Measurements from ENCODE around the gene GBA2.

DNA sequence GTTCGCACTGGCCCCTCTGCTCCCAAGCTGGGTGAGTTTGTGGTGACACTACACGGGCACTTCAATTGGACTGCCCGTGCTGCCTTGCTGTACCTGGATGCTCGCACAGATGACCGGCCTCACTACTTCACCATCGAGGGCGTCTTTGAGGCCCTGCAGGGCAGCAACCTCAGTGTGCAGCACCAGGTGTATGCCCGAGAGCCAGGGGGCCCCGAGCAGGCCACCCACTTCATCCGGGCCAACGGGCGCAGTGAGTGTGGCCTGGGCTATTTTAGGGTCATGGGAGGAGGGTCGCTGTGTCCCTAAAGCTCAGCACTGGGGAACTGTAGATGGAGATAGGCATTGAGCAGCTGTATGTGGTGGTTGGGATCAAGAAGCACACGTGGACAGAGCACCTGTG lies 43.8 kb upstream of the GBA2 start:
- TF ChIP-seq, protein P1, sequence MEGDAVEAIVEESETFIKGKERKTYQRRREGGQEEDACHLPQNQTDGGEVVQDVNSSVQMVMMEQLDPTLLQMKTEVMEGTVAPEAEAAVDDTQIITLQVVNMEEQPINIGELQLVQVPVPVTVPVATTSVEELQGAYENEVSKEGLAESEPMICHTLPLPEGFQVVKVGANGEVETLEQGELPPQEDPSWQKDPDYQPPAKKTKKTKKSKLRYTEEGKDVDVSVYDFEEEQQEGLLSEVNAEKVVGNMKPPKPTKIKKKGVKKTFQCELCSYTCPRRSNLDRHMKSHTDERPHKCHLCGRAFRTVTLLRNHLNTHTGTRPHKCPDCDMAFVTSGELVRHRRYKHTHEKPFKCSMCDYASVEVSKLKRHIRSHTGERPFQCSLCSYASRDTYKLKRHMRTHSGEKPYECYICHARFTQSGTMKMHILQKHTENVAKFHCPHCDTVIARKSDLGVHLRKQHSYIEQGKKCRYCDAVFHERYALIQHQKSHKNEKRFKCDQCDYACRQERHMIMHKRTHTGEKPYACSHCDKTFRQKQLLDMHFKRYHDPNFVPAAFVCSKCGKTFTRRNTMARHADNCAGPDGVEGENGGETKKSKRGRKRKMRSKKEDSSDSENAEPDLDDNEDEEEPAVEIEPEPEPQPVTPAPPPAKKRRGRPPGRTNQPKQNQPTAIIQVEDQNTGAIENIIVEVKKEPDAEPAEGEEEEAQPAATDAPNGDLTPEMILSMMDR (conservative IDR thresholded peaks at IDR 0.05 in 1 of 2, IDR thresholded peaks at IDR 0.05 in 1 of 2; ENCODE audit: extremely low read depth in 1 of 2, insufficient read depth in 1 of 2, low read depth in 1 of 2, low read length in 2 of 2), result no peak
- no peak for TF ChIP-seq EZH2 (IDR thresholded peaks at IDR 0.05; ENCODE audit: borderline replicate concordance, low read length)

Data from mammary epithelial cell (primary cell).